Astrocyte of the cerebellum (primary cell): ENCODE results near the gene NUDT3.

Source experiments
- DNase-seq: peaks from one replicate; pipeline ENCODE4 v3.0.0-alpha.2; 2011; ENCODE audit warnings: low read depth
- H3K4me3 ChIP-seq: 2 replicates; pipeline ENCODE4 v1.5.1; 2011; ENCODE audit warnings: mild to moderate bottlenecking, low read depth, low read length, moderate library complexity
- CTCF ChIP-seq: IDR thresholded peaks from 2 replicates; pipeline ENCODE4 v1.5.1; 2012; ENCODE audit warnings: low read length, low read depth, moderate library complexity, mild to moderate bottlenecking; ENCODE audit errors: missing control alignments
- in situ Hi-C: cut with HindIII; loops from 2 replicates; pipeline ENCODE4 v1.10.0; 2017; ENCODE audit warnings: low sequenced_read_pairs

The NUDT3 gene

GRCh38 chr6:34386316-34387137 is 5.9 kb downstream of the NUDT3 start:
- in situ Hi-C loops: no loop called here
- peak; percentile 65 for DNase-seq
- no peak overlapping the region for H3K4me3 ChIP-seq
- no peak for TF ChIP-seq CTCF

GRCh38 chr6:34385793-34386195 is 6.7 kb downstream of the NUDT3 start:
- H3K4me3 ChIP-seq: no peak overlapping the region
- TF ChIP-seq CTCF: no peak
- no peak for DNase-seq
- in situ Hi-C loops: no loop called here

GRCh38 chr6:34384321-34385153 is 7.9 kb downstream of the NUDT3 start:
- TF ChIP-seq CTCF: no peak
- no peak for DNase-seq
- in situ Hi-C loops: no loop called here
- H3K4me3 ChIP-seq: no peak overlapping the region

- no peak for TF ChIP-seq CTCF
- in situ Hi-C loops: no loop called here
- DNase-seq: no peak
- H3K4me3 ChIP-seq: no peak overlapping the region
Measured at GRCh38 chr6:34383656-34384320, 8.7 kb downstream of the NUDT3 start.

GRCh38 chr6:34383161-34383631 is 9.3 kb downstream of the NUDT3 start:
- DNase-seq: no peak
- in situ Hi-C loops: no loop called here
- no peak for TF ChIP-seq CTCF
- H3K4me3 ChIP-seq: no peak overlapping the region

GRCh38 chr6:34381081-34381480 is 11.4 kb downstream of the NUDT3 start:
- TF ChIP-seq CTCF: no peak
- H3K4me3 ChIP-seq: no peak overlapping the region
- no peak for DNase-seq
- in situ Hi-C loops: no loop called here
